ENCODE results near the gene SERHL2. TPM values are rescaled to one million over a fixed set of nuclear protein-coding genes. Genes with fewer than 3 reads are reported as not detected.

SERHL2 gene
- total RNA-seq, 1 experiment from 2014 or later, result 1.0 TPM

DNA sequence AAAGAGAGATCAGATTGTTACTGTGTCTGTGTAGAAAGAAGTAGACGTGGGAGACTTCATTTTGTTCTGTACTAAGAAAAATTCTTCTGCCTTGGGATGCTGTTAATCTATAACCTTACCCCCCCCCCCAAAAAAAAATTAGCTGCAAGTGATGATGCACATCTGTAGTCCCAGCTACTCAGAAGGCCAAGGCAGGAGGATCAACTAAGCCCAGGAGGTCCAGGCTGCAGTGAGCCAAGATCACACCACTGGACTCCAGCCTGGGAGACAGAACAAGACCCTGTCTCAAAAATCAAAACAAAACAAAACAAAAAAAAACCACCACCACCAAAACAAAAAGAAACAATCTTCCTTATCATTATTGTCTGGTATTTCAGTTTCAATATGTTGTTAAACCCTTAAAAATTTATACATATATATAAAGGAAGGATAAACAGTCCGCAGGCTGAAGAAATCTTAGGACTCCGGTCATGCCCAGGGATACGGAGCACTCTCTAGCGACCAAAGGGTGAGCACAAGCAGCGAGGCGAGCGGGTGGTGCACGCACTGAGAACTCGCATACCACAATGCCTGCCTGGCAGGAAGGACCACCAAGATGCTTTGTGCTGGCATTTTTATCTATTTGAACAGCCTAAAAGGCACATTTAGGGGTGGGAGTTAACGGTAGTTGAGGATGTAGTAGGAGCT lies 54.5 kb downstream of the SERHL2 start:
- Histone ChIP-seq H3K23ac (ENCODE audit: insufficient read length, low read depth, low read length) (no peak overlapping the region), H3T11ph (ENCODE audit: low read length) (no peak overlapping the region), H2BK120ac (ENCODE audit: low read depth, low read length, poor library complexity, severe bottlenecking) (no peak overlapping the region), H3K56ac (ENCODE audit: insufficient read length, low read depth, low read length) (no peak overlapping the region), H3K79me2 (ENCODE audit: insufficient read depth, low read length) (peaks cover 52% of the 10 kb centered on the region), H3K9ac (ENCODE audit: extremely low read depth, insufficient read length, low read length) (no peak overlapping the region), H4K20me1 (ENCODE audit: control insufficient read depth, insufficient read depth, insufficient read length) (no peaks in the 10 kb centered on the region), H3K79me1 (ENCODE audit: insufficient read depth, low read depth, low read length, poor library complexity, severe bottlenecking) (peaks cover 29% of the 10 kb centered on the region), H3K4me2 (ENCODE audit: insufficient read depth, insufficient read length, low read length) (no peak overlapping the region), H2AK5ac (ENCODE audit: insufficient read length, low read length) (no peak overlapping the region), H3K27me3 (ENCODE audit: insufficient read depth, low read length) (no peaks in the 10 kb centered on the region), H2BK15ac (ENCODE audit: low read depth, low read length) (no peak overlapping the region), H3K18ac (ENCODE audit: insufficient read length, low read depth, low read length) (no peak overlapping the region), H2BK12ac (ENCODE audit: insufficient read length, low read depth, low read length) (no peak overlapping the region), H4K5ac (ENCODE audit: insufficient read length, low read depth, low read length) (no peak overlapping the region), H4K8ac (replicated peaks; ENCODE audit: insufficient read length, low read depth, low read length) (no peak overlapping the region), H2BK5ac (ENCODE audit: insufficient read length, low read length) (no peak overlapping the region), H3K4ac (ENCODE audit: low read depth, low read length) (no peak overlapping the region), H3K4me1 (ENCODE audit: insufficient read depth, low read length) (peaks cover 5% of the 10 kb centered on the region; the same call in 1 of the 2 replicates), H3K27ac (ENCODE audit: insufficient read length, low read depth, low read length) (no peak overlapping the region), H4K91ac (ENCODE audit: insufficient read length, low read depth, low read length) (no peak overlapping the region), H2BK20ac (ENCODE audit: low read depth, low read length, poor library complexity, severe bottlenecking) (no peak overlapping the region), H3K23me2 (ENCODE audit: insufficient read length, low read depth, low read length, poor library complexity, severe bottlenecking) (no peaks in the 10 kb centered on the region), H3K9me3 (ENCODE audit: control insufficient read depth, low read depth, low read length) (no peaks in the 10 kb centered on the region), H3K14ac (ENCODE audit: insufficient read depth, low read length) (no peak overlapping the region), H2AFZ (ENCODE audit: low read length) (no peak overlapping the region)
- no peaks in the 10 kb centered on the region for H3K27me3 Mint-ChIP-seq (ENCODE audit: low read depth)
- DNase-seq, result no peak
- peaks cover 38 to 43% of the 10 kb centered on the region in 2 experiments for H3K4me1 Mint-ChIP-seq
- no peak overlapping the region; a peak in 1 of 5 replicates for H3K4me3 Mint-ChIP-seq
- peak overlapping the region in 1 of 3 experiments; percentile 67; a peak in 3 of 7 replicates for H3K27ac Mint-ChIP-seq
- WGBS (ENCODE audit: extremely low coverage, insufficient read length, low lambda C conversion rate), result no CpG with 5 or more reads among the region's 11 CpGs
- H3K9me3 Mint-ChIP-seq, result peaks cover 7 to 19% of the 10 kb centered on the region in 2 experiments; a peak in 4 of 5 replicates
- peaks cover 43 to 77% (median 74%) of the 10 kb centered on the region in 3 experiments for H3K36me3 Mint-ChIP-seq (ENCODE audit: insufficient read depth in 1 of 3, low read depth in 3 of 3)
- TF ChIP-seq, protein P1, sequence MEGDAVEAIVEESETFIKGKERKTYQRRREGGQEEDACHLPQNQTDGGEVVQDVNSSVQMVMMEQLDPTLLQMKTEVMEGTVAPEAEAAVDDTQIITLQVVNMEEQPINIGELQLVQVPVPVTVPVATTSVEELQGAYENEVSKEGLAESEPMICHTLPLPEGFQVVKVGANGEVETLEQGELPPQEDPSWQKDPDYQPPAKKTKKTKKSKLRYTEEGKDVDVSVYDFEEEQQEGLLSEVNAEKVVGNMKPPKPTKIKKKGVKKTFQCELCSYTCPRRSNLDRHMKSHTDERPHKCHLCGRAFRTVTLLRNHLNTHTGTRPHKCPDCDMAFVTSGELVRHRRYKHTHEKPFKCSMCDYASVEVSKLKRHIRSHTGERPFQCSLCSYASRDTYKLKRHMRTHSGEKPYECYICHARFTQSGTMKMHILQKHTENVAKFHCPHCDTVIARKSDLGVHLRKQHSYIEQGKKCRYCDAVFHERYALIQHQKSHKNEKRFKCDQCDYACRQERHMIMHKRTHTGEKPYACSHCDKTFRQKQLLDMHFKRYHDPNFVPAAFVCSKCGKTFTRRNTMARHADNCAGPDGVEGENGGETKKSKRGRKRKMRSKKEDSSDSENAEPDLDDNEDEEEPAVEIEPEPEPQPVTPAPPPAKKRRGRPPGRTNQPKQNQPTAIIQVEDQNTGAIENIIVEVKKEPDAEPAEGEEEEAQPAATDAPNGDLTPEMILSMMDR (conservative IDR thresholded peaks at IDR 0.05), result no peak
